ENCODE data around the gene UBE2F. TPM values are rescaled to one million over a fixed set of nuclear protein-coding genes. Genes with fewer than 3 reads are reported as not detected.

The UBE2F gene
- polyA plus RNA-seq, 3 donors, result 51.1 to 120 (median 117) TPM

DNA sequence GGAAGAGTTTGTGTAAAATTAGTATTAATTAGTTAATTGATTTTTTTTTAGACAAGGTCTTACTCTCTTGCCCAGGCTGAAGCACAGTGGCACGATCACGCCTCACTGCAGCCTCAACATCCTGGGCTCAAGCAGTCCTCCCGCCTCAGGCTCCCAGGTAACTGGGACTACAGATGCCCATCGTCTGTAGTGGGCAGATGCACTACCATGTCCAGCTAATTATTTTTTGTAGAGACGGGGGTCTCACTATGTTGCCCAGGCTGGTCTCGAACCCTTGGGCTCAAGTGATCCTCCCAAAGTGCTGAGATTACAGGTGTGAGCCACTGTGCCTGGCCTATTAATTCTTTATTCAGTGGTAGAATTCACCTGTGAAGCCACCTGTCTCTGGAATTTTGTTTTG lies 41.1 kb downstream of the UBE2F start:
- H4K20me1 ChIP-seq (ENCODE audit: insufficient read depth, low read length), result peaks cover 90% of the 10 kb centered on the region
- no peaks in the 10 kb centered on the region for H3K4me1 ChIP-seq (ENCODE audit: control insufficient read depth in 1 of 2, insufficient read depth in 2 of 2, low read length in 2 of 2)
- H3K27me3 ChIP-seq (ENCODE audit: control insufficient read depth in 2 of 2, insufficient read depth in 2 of 2, low read length in 2 of 2), result no peaks in the 10 kb centered on the region
- H3K4me3 ChIP-seq (replicated peaks in 1 of 3; ENCODE audit: low read depth in 2 of 3, low read length in 3 of 3), result no peak overlapping the region
- peaks cover 63 to 76% of the 10 kb centered on the region in 2 donors for H3K36me3 Mint-ChIP-seq
- intact Hi-C loops (cut with micrococcal nuclease), result no loop called here
- DNase-seq, result no peak
- H3K9me3 Mint-ChIP-seq, result no peaks in the 10 kb centered on the region
- no peak overlapping the region for H3K4me3 Mint-ChIP-seq
- H3K27me3 Mint-ChIP-seq (ENCODE audit: low read depth in 3 of 3), result no peaks in the 10 kb centered on the region
- peaks cover 6% of the 10 kb centered on the region for H3K79me2 ChIP-seq (ENCODE audit: insufficient read depth, low read length)
- H3K27ac Mint-ChIP-seq, result no peak overlapping the region
- peaks cover 11% of the 10 kb centered on the region for H3K4me1 Mint-ChIP-seq
- 78% methylated on average over 5 of the region's 6 CpGs for WGBS (ENCODE audit: insufficient coverage)
- H3K36me3 ChIP-seq (replicated peaks in 1 of 2; ENCODE audit: control insufficient read depth in 1 of 2, insufficient read depth in 2 of 2, low read length in 2 of 2), result peaks cover 21 to 74% of the 10 kb centered on the region in 2 donors
- H2AFZ ChIP-seq (ENCODE audit: insufficient read depth, low read depth, low read length, poor library complexity, severe bottlenecking), result no peak overlapping the region
- TF ChIP-seq, protein P1, sequence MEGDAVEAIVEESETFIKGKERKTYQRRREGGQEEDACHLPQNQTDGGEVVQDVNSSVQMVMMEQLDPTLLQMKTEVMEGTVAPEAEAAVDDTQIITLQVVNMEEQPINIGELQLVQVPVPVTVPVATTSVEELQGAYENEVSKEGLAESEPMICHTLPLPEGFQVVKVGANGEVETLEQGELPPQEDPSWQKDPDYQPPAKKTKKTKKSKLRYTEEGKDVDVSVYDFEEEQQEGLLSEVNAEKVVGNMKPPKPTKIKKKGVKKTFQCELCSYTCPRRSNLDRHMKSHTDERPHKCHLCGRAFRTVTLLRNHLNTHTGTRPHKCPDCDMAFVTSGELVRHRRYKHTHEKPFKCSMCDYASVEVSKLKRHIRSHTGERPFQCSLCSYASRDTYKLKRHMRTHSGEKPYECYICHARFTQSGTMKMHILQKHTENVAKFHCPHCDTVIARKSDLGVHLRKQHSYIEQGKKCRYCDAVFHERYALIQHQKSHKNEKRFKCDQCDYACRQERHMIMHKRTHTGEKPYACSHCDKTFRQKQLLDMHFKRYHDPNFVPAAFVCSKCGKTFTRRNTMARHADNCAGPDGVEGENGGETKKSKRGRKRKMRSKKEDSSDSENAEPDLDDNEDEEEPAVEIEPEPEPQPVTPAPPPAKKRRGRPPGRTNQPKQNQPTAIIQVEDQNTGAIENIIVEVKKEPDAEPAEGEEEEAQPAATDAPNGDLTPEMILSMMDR (IDR thresholded peaks at IDR 0.05), result no peak
- H3K27ac ChIP-seq (ENCODE audit: low read depth in 1 of 2, low read length in 2 of 2), result no peak overlapping the region
- H3K4me2 ChIP-seq (replicated peaks; ENCODE audit: extremely low read depth, low read length, poor library complexity, severe bottlenecking), result no peak overlapping the region
- H3K9me3 ChIP-seq (replicated peaks in 1 of 2; ENCODE audit: control insufficient read depth in 1 of 2, insufficient read depth in 1 of 2, low read length in 2 of 2), result no peaks in the 10 kb centered on the region
- H3K9ac ChIP-seq (ENCODE audit: insufficient read depth, low read length, poor library complexity, severe bottlenecking), result no peak overlapping the region

DNA sequence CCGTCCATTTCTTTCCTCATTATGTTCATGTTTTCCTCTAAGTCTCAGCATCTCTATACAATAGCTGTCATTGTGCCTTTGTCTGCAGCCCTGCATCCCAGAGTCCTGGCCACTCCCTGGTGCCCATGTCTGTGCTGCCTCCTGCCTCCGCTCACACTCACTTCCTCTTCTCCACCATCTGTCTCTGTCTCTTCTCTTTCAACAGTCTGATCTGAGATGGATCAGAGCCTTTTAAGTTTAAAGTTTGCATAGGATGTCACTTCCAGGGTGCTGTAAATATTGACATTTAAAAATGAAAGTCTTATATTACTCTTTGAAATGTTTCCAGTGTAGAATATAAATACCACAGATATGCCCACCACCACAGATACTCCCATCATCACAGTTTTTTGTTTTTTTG lies 42.7 kb downstream of the UBE2F start:
- no peak overlapping the region for H3K27ac ChIP-seq (ENCODE audit: low read depth in 1 of 2, low read length in 2 of 2)
- H3K9ac ChIP-seq (ENCODE audit: insufficient read depth, low read length, poor library complexity, severe bottlenecking), result no peak overlapping the region
- intact Hi-C loops (cut with micrococcal nuclease), result no loop called here
- H3K4me1 Mint-ChIP-seq, result peaks cover 11% of the 10 kb centered on the region
- H3K9me3 ChIP-seq (replicated peaks in 1 of 2; ENCODE audit: control insufficient read depth in 1 of 2, insufficient read depth in 1 of 2, low read length in 2 of 2), result no peaks in the 10 kb centered on the region
- peaks cover 6% of the 10 kb centered on the region for H3K79me2 ChIP-seq (ENCODE audit: insufficient read depth, low read length)
- no peak overlapping the region for H3K4me3 ChIP-seq (replicated peaks in 1 of 3; ENCODE audit: low read depth in 2 of 3, low read length in 3 of 3)
- no peak overlapping the region for H3K4me2 ChIP-seq (replicated peaks; ENCODE audit: extremely low read depth, low read length, poor library complexity, severe bottlenecking)
- H3K27me3 Mint-ChIP-seq (ENCODE audit: low read depth in 3 of 3), result no peaks in the 10 kb centered on the region
- H3K36me3 Mint-ChIP-seq, result peaks cover 64 to 82% of the 10 kb centered on the region in 2 donors
- peaks cover 86% of the 10 kb centered on the region for H4K20me1 ChIP-seq (ENCODE audit: insufficient read depth, low read length)
- no peaks in the 10 kb centered on the region for H3K27me3 ChIP-seq (ENCODE audit: control insufficient read depth in 2 of 2, insufficient read depth in 2 of 2, low read length in 2 of 2)
- H3K36me3 ChIP-seq (replicated peaks in 1 of 2; ENCODE audit: control insufficient read depth in 1 of 2, insufficient read depth in 2 of 2, low read length in 2 of 2), result peaks cover 20 to 75% of the 10 kb centered on the region in 2 donors
- H3K4me3 Mint-ChIP-seq, result no peak overlapping the region
- no peaks in the 10 kb centered on the region for H3K9me3 Mint-ChIP-seq
- TF ChIP-seq, protein P1 (IDR thresholded peaks at IDR 0.05), result no peak
- 100% methylated on average over 1 of the region's 2 CpGs for WGBS (ENCODE audit: insufficient coverage)
- H3K27ac Mint-ChIP-seq, result no peak overlapping the region
- no peak overlapping the region for H2AFZ ChIP-seq (ENCODE audit: insufficient read depth, low read depth, low read length, poor library complexity, severe bottlenecking)
- DNase-seq, result no peak
- no peaks in the 10 kb centered on the region for H3K4me1 ChIP-seq (ENCODE audit: control insufficient read depth in 1 of 2, insufficient read depth in 2 of 2, low read length in 2 of 2)
